GM20000 (cell line): ENCODE results near the gene ZWILCH.

Experiments used
- DNase-seq: peaks from one replicate; pipeline ENCODE4 v3.0.0; 2012; ENCODE audit warnings: low spot score
- CTCF ChIP-seq: IDR thresholded peaks from 2 replicates; pipeline ENCODE4 v1.5.1; 2012; ENCODE audit warnings: mild to moderate bottlenecking, control low read depth; ENCODE audit errors: extremely low read depth, missing control alignments

ZWILCH gene

GRCh38 chr15:66481107-66481856 lies 23.8 kb upstream of the ZWILCH start:
- DNase-seq = no peak
- TF ChIP-seq CTCF = no peak

GRCh38 chr15:66482539-66482938 lies 22.6 kb upstream of the ZWILCH start:
- TF ChIP-seq CTCF = no peak
- DNase-seq = no peak

- no peak for DNase-seq
- no peak for TF ChIP-seq CTCF
These were observed 22.0 kb upstream of the ZWILCH start for GRCh38 chr15:66483131-66483566.

- no peak for TF ChIP-seq CTCF
- no peak for DNase-seq
These were observed 20.5 kb upstream of the ZWILCH start for GRCh38 chr15:66484539-66485112.

- TF ChIP-seq CTCF = no peak
- DNase-seq = no peak
These were observed 18.2 kb upstream of the ZWILCH start for GRCh38 chr15:66486887-66487286.

- no peak for TF ChIP-seq CTCF
- no peak for DNase-seq
These were observed 16.6 kb upstream of the ZWILCH start for GRCh38 chr15:66488525-66488924.

GRCh38 chr15:66489179-66489791 lies 15.8 kb upstream of the ZWILCH start:
- DNase-seq = no peak
- no peak for TF ChIP-seq CTCF
